RWPE1 (cell line): ENCODE data around the gene FIG4.

Source experiments
- CTCF ChIA-PET: fragments of 350-600 bp; sonication (Branson Sonifier 250); formaldehyde crosslinking; extraction: SDS; loops from one replicate; lab custom pipeline; 2021; lab: Yijun Ruan, JAX
- POLR2A ChIA-PET: fragments of 400-600 bp; formaldehyde crosslinking; extraction: SDS; loops from one replicate; lab custom pipeline; 2020; ENCODE audit warnings: antibody characterized with exemption; ENCODE audit not compliant: low non-redundant PET; lab: Yijun Ruan, JAX
- DNase-seq: peaks from one replicate; pipeline ENCODE4 v3.0.0; 2012; ENCODE audit warnings: low spot score
- H3K27ac ChIP-seq: fragments of 450-650 bp; 2 replicates; pipeline ENCODE4 v1.5.1; 2017
- CTCF ChIP-seq: fragments of 450-650 bp; conservative IDR thresholded peaks from 2 replicates; pipeline ENCODE4 v1.5.1; 2017; ENCODE audit warnings: low read depth, mild to moderate bottlenecking

The FIG4 gene

DNA sequence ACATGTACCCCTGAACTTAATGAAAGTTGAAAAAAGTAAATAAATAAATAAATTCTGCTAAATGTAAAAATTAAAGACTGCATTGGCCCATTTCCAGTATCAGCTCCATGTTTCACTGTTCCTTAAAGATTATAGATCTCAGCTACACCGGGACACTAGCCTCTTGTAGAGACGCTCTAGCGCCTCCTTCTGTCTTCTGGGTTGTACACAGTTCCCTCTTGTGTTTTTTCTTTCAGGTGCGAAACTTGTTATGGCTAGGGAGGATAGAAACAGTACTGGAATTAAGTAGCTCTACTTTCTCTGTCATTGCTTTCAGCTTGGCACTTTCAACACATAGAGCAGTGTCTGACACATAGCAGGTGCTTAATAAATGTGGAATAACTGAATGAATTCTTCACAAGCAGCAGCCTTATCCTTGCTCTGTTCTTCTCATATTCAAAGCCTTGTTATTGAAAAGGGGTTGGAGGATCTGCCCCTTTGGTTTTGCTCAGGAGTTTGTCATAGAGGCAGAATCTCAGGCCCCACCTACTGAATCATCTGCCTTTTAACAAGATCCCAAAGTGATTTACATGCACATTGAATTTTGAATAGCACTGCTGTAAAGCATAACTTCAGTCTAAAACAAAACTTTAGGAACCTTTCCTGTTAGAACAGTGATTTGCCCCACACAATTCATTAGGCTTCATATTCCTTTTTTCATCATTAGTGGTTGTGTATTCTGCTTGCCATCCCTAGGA, 92.3 kb downstream of the FIG4 start:
- ChIA-PET POLR2A (no interaction called here), CTCF (interaction anchor here (0.5 to 0.6 kb wide), 2 partner anchors 61 to 711 kb away, joined by 3 read pairs; no protein-coding TSS in a partner anchor)
- no peak overlapping the region for H3K27ac ChIP-seq
- no peak for TF ChIP-seq CTCF
- DNase-seq, result no peak

GRCh38 chr6:109787312-109787711, 96.2 kb downstream of the FIG4 start:
- no peak overlapping the region for H3K27ac ChIP-seq
- ChIA-PET POLR2A (no interaction called here), CTCF (interaction anchor here (0.6 kb wide), 1 partner anchor 1544 kb away, joined by 3 read pairs; no protein-coding TSS in a partner anchor)
- TF ChIP-seq CTCF, result no peak
- DNase-seq, result no peak

- ChIA-PET POLR2A (no interaction called here), CTCF (interaction anchor here (0.8 kb wide), 1 partner anchor 9 kb away, joined by 3 read pairs; no protein-coding TSS in a partner anchor)
- DNase-seq, result no peak
- no peak for TF ChIP-seq CTCF
- H3K27ac ChIP-seq, result no peak overlapping the region
Measured at GRCh38 chr6:109788687-109789086, 97.6 kb downstream of the FIG4 start.

GRCh38 chr6:109790131-109790530, 99.0 kb downstream of the FIG4 start:
- no peak for TF ChIP-seq CTCF
- POLR2A ChIA-PET, result no interaction called here

GRCh38 chr6:109791301-109791700, 100.2 kb downstream of the FIG4 start:
- POLR2A ChIA-PET, result no interaction called here
- CTCF ChIA-PET, result no interaction called here
- DNase-seq, result no peak

More at GRCh38 chr6:109790131-109790530, 99.0 kb downstream of the FIG4 start:
- CTCF ChIA-PET, result interaction anchor here (0.7 kb wide), 1 partner anchor 51 kb away, joined by 3 read pairs; no protein-coding TSS in a partner anchor
- DNase-seq, result no peak
- H3K27ac ChIP-seq, result no peak overlapping the region

DNA sequence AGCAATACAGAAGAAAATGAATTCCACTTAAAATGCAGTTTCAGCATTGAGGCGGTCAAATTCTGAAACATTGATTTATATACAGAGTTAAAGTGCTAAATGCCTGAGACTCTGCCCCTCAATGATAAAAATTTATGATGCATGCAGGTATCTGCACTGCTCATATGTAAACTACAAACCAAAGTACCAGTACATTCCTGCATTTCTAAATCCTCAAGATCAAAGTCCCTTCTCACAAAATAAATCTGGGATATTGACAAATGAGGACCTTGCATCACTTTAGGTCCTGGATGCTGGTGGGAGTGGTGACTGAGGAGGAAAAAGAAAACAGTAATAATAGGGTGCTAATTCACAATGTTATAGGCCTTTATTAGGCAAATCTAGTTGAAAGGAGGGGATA, 101.9 kb downstream of the FIG4 start:
- H3K27ac ChIP-seq, result no peak overlapping the region
- POLR2A ChIA-PET, result no interaction called here

More at GRCh38 chr6:109791301-109791700, 100.2 kb downstream of the FIG4 start:
- no peak for TF ChIP-seq CTCF
- no peak overlapping the region for H3K27ac ChIP-seq

More for the DNA sequence above, 101.9 kb downstream of the FIG4 start:
- DNase-seq, result no peak
- CTCF ChIA-PET, result interaction anchor here (0.6 kb wide), 1 partner anchor 1393 kb away, joined by 4 read pairs; no protein-coding TSS in a partner anchor
- TF ChIP-seq CTCF, result no peak
